ENCODE measurements around the gene SLC35A3.

Gene SLC35A3

GRCh38 chr1:100065969-100066227, 96.1 kb downstream of the SLC35A3 start:
- H3K4me3 Mint-ChIP-seq, result no peak overlapping the region
- peaks cover 77% of the 10 kb centered on the region for H3K36me3 Mint-ChIP-seq (ENCODE audit: low read depth)
- no peaks in the 10 kb centered on the region for H3K9me3 Mint-ChIP-seq
- H3K4me1 Mint-ChIP-seq, result no peaks in the 10 kb centered on the region
- H3K27ac Mint-ChIP-seq, result no peak overlapping the region
- no peaks in the 10 kb centered on the region for H3K27me3 Mint-ChIP-seq (ENCODE audit: low read depth)
- TF ChIP-seq CTCF (IDR thresholded peaks at IDR 0.05; ENCODE audit: unreplicated experiment in 3 of 3), result no peak

GRCh38 chr1:100070201-100070939, 100.6 kb downstream of the SLC35A3 start:
- H3K36me3 Mint-ChIP-seq (ENCODE audit: low read depth), result peaks cover 81% of the 10 kb centered on the region
- no peaks in the 10 kb centered on the region for H3K4me1 Mint-ChIP-seq
- no peak overlapping the region for H3K4me3 Mint-ChIP-seq
- no peaks in the 10 kb centered on the region for H3K27me3 Mint-ChIP-seq (ENCODE audit: low read depth)
- no peak overlapping the region for H3K27ac Mint-ChIP-seq
- TF ChIP-seq CTCF (IDR thresholded peaks at IDR 0.05; ENCODE audit: unreplicated experiment in 3 of 3), result no peak
- H3K9me3 Mint-ChIP-seq, result no peaks in the 10 kb centered on the region

DNA sequence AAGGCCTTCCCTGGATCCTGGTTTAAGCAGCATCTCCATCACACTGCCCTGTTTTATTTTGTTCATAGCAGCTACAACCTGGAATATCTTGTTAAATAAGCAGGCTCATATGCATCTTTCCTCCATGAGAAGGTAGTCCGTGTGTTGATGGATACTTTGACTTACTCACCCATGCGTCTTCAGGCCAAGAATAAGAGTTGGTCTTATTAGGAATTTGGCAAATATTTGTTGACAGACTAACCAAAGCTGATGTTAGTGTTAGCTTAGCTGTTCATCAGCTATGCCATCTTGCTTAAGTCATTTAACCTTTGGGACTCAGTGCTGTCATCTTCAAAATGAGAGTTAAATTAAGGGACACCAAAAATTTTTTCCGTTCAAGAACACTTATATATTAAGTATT, 103.7 kb downstream of the SLC35A3 start:
- no peaks in the 10 kb centered on the region for H3K4me1 Mint-ChIP-seq
- no peak for TF ChIP-seq CTCF (IDR thresholded peaks at IDR 0.05; ENCODE audit: unreplicated experiment in 3 of 3)
- H3K27me3 Mint-ChIP-seq (ENCODE audit: low read depth), result no peaks in the 10 kb centered on the region
- no peaks in the 10 kb centered on the region for H3K9me3 Mint-ChIP-seq
- no peak overlapping the region for H3K27ac Mint-ChIP-seq
- H3K36me3 Mint-ChIP-seq (ENCODE audit: low read depth), result peaks cover 65% of the 10 kb centered on the region
- H3K4me3 Mint-ChIP-seq, result no peak overlapping the region

DNA sequence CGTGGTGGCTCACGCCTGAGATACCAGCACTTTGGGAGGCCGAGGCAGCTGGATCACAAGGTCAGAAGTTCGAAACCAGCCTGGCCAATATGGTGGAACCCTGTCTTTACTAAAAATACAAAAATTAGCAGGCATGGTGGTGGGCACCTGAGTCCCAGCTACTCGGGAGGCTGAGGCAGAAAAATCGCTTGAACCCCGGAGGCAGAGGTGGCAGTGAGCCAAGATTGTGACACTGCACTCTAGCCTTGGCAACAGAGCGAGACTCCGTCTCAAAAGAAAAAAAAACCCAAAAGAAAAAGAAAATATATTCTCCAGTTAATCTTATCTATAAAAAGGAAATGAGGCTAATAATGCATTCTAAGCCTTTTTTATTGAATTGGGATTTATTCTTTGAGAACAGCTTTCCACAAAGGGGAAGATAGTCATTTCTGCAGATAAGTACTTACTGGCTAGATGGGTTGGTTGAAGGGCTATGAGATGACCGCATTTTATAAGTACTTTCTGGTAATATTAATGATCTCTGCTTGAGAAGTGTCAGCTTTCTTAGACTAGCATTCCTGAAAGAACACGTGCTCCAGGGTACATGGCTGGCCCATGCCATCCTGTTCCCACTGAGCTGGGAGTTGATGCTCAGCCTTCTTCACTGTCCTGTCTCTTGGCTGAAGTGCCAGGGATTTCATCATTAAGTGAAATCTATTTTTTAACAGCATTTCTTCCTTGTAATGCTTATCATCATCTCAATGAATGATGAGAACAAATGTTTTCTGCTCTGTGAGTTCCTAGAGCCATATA, 105.0 kb downstream of the SLC35A3 start:
- no peaks in the 10 kb centered on the region for H3K4me1 Mint-ChIP-seq
- no peak for TF ChIP-seq CTCF (IDR thresholded peaks at IDR 0.05; ENCODE audit: unreplicated experiment in 3 of 3)
- H3K9me3 Mint-ChIP-seq, result no peaks in the 10 kb centered on the region
- no peak overlapping the region for H3K27ac Mint-ChIP-seq
- no peak overlapping the region for H3K4me3 Mint-ChIP-seq
- no peaks in the 10 kb centered on the region for H3K27me3 Mint-ChIP-seq (ENCODE audit: low read depth)
- peaks cover 66% of the 10 kb centered on the region for H3K36me3 Mint-ChIP-seq (ENCODE audit: low read depth)

GRCh38 chr1:100075773-100076172, 106.0 kb downstream of the SLC35A3 start:
- no peak overlapping the region for H3K27ac Mint-ChIP-seq
- TF ChIP-seq CTCF (IDR thresholded peaks at IDR 0.05; ENCODE audit: unreplicated experiment in 3 of 3), result no peak
- no peak overlapping the region for H3K4me3 Mint-ChIP-seq
- H3K27me3 Mint-ChIP-seq (ENCODE audit: low read depth), result no peaks in the 10 kb centered on the region
- no peaks in the 10 kb centered on the region for H3K9me3 Mint-ChIP-seq
- H3K4me1 Mint-ChIP-seq, result no peaks in the 10 kb centered on the region
- H3K36me3 Mint-ChIP-seq (ENCODE audit: low read depth), result peaks cover 61% of the 10 kb centered on the region

- Mint-ChIP-seq H3K27me3 (ENCODE audit: low read depth) (no peaks in the 10 kb centered on the region), H3K36me3 (ENCODE audit: low read depth) (peaks cover 58% of the 10 kb centered on the region), H3K4me1 (no peaks in the 10 kb centered on the region), H3K4me3 (no peak overlapping the region), H3K27ac (no peak overlapping the region), H3K9me3 (no peaks in the 10 kb centered on the region)
- TF ChIP-seq CTCF (IDR thresholded peaks at IDR 0.05; ENCODE audit: unreplicated experiment in 3 of 3), result no peak
Measured at GRCh38 chr1:100076319-100076718, 106.5 kb downstream of the SLC35A3 start.
